HG02973 (cell line): ENCODE measurements around the gene E2F1.
"Not testable (repeated sequence)": the region's sequence is repeated elsewhere in the genome, so short reads cannot be mapped to it uniquely, and the experiment has no call there.

Experiments used
- ATAC-seq: cut with Tn5 transposase; IDR thresholded peaks from one replicate; pipeline ENCODE4 v1.9.1; 2021; ENCODE audit warnings: moderate library complexity; ENCODE audit not compliant: unreplicated experiment

Gene E2F1

GRCh38 chr20:33646191-33646590, 40.0 kb downstream of the E2F1 start:
- no peak for ATAC-seq

- ATAC-seq = no peak
These were observed 40.8 kb downstream of the E2F1 start for GRCh38 chr20:33645396-33645795.

- ATAC-seq = no peak
These were observed 41.2 kb downstream of the E2F1 start for GRCh38 chr20:33645072-33645358.

GRCh38 chr20:33644313-33645071, 41.7 kb downstream of the E2F1 start:
- no peak for ATAC-seq

GRCh38 chr20:33640287-33640686, 45.9 kb downstream of the E2F1 start:
- ATAC-seq = no peak

- no peak for ATAC-seq
These were observed 49.4 kb downstream of the E2F1 start for GRCh38 chr20:33636776-33637175.

GRCh38 chr20:33635341-33635740, 50.8 kb downstream of the E2F1 start:
- ATAC-seq = no peak

- not testable (repeated sequence) for ATAC-seq
These were observed 54.3 kb downstream of the E2F1 start for GRCh38 chr20:33631910-33632309.

- ATAC-seq = no peak
These were observed 55.7 kb downstream of the E2F1 start for GRCh38 chr20:33630507-33630906.

GRCh38 chr20:33629979-33630378, 56.2 kb downstream of the E2F1 start:
- no peak for ATAC-seq

GRCh38 chr20:33629533-33629932, 56.7 kb downstream of the E2F1 start:
- ATAC-seq = no peak

- ATAC-seq = no peak
These were observed 58.5 kb downstream of the E2F1 start for GRCh38 chr20:33627577-33628216.

- no peak for ATAC-seq
These were observed 60.0 kb downstream of the E2F1 start for GRCh38 chr20:33626190-33626589.
